NCI-H1092 (cell line): ENCODE results near the gene KIF25.
A peak's percentile ranks its signal among the peaks of the same experiment; 100 is the strongest.

Experiments
- DNase-seq: peaks from one replicate; lab custom pipeline; 2025; lab: John Stamatoyannopoulos, UW

Gene KIF25

GRCh38 chr6:168089186-168090063 lies 92.0 kb downstream of the KIF25 start:
- DNase-seq: peak; percentile 84

GRCh38 chr6:168090064-168090690 lies 92.7 kb downstream of the KIF25 start:
- no peak for DNase-seq

GRCh38 chr6:168090706-168091105 lies 93.2 kb downstream of the KIF25 start:
- DNase-seq: no peak

- no peak for DNase-seq
These were observed 94.2 kb downstream of the KIF25 start for GRCh38 chr6:168091381-168092264.

- DNase-seq: no peak
These were observed 95.1 kb downstream of the KIF25 start for GRCh38 chr6:168092541-168092940.

GRCh38 chr6:168093071-168093505 lies 95.6 kb downstream of the KIF25 start:
- DNase-seq: no peak

GRCh38 chr6:168093634-168094033 lies 96.2 kb downstream of the KIF25 start:
- no peak for DNase-seq
